Calu3 (cell line): ENCODE data around the gene VAMP5. TPM values are rescaled to one million over a fixed set of nuclear protein-coding genes. Genes with fewer than 3 reads are reported as not detected.

Experiments
- BruUV-seq: library from RNA; stranded (reverse); fragments of 400-500 nt; replicated peaks from 2 replicates; lab custom pipeline; 2021; lab: Mats Ljungman, UMichigan
- CTCF ChIA-PET: fragments of 300-600 bp; sonication (Branson Sonifier 250); formaldehyde crosslinking; loops from one replicate; lab custom pipeline; 2022; ENCODE audit warnings: antibody characterized with exemption; lab: Charles Lee
- DNase-seq: peaks from one replicate; pipeline ENCODE4 v3.0.0; 2022
- H3K27ac Mint-ChIP-seq: one replicate; pipeline ENCODE4 v1.8.0; 2022; ENCODE audit warnings: mixed read lengths; ENCODE audit not compliant: unreplicated experiment
- H3K27me3 Mint-ChIP-seq: one replicate; pipeline ENCODE4 v1.8.0; 2022; ENCODE audit warnings: mixed read lengths; ENCODE audit not compliant: unreplicated experiment
- H3K36me3 Mint-ChIP-seq: one replicate; pipeline ENCODE4 v1.8.0; 2022; ENCODE audit warnings: mild to moderate bottlenecking, moderate library complexity, mixed read lengths; ENCODE audit not compliant: insufficient read depth, unreplicated experiment
- H3K4me1 Mint-ChIP-seq: one replicate; pipeline ENCODE4 v1.8.0; 2022; ENCODE audit warnings: mild to moderate bottlenecking, low read depth, mixed read lengths; ENCODE audit not compliant: unreplicated experiment
- H3K4me3 Mint-ChIP-seq: one replicate; pipeline ENCODE4 v1.8.0; 2022; ENCODE audit warnings: mild to moderate bottlenecking, low read depth, moderate library complexity, mixed read lengths; ENCODE audit not compliant: unreplicated experiment
- H3K9me3 Mint-ChIP-seq: one replicate; pipeline ENCODE4 v1.8.0; 2022; ENCODE audit warnings: low read depth, mixed read lengths; ENCODE audit not compliant: unreplicated experiment
- CTCF ChIP-seq: fragments of 200-600 bp; IDR thresholded peaks from one replicate; pipeline ENCODE4 v1.8.0; 2022; ENCODE audit warnings: antibody characterized with exemption; ENCODE audit not compliant: unreplicated experiment
- intact Hi-C: fragments of 100-400 bp; cut with micrococcal nuclease; formaldehyde crosslinking; loops from one replicate; pipeline ENCODE4 v1.10.0; 2022; ENCODE audit not compliant: unreplicated experiment
- total RNA-seq: library from RNA; stranded (reverse); gene quantifications from 2 replicates; pipeline ENCODE4 v1.2.3, GENCODE V29; 2022

VAMP5 gene
- total RNA-seq, 1 experiment from 2014 or later: 10.0 TPM

DNA sequence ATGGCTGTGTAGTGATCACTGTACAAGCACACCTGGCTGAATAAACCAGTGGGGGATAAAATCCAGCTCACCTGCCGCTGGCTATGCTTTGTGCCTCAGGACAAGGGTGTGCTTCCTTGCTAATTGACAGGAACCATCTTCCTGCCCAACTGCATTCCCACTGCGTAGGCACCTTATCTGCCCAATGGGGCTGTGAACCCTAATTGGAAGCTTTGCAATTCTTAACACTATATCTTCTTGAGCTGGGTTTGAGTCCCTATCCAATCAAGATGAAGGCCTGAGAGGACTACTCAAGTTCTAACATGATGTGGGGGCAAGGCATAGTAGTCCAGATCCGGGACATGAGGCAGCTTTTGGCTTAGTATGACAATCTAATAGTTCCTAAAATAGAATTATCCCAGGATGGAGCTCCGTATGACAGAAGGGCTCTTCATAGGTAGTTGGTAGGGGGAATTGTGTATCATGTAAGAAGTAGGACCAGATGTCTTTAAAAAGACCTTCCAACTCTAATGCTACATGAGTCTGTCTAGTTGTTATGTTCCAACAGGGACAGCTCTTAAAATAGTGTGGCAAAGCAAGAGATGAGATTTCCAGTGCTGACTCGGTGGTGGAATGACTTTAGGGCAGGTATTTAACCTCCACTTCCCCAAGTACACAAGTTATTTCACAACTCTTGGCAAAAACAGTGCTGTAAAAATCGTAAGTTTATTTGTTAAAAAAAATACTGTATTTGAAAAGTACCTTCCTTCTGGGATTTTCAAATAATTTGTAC, 20.5 kb downstream of the VAMP5 start:
- no peak for TF ChIP-seq CTCF
- intact Hi-C loops: no loop called here
- CTCF ChIA-PET: interaction anchor here (1.8 kb wide), 1 partner anchor 9 kb away, joined by 6 read pairs; the partner anchor contains the start of gene RNF181
- DNase-seq: no peak
- Mint-ChIP-seq H3K4me3 (no peak overlapping the region), H3K9me3 (no peaks in the 10 kb centered on the region), H3K27me3 (no peaks in the 10 kb centered on the region), H3K27ac (no peak overlapping the region), H3K4me1 (peaks cover 8% of the 10 kb centered on the region), H3K36me3 (peaks cover 68% of the 10 kb centered on the region)
- BruUV-seq: no TSS peak

DNA sequence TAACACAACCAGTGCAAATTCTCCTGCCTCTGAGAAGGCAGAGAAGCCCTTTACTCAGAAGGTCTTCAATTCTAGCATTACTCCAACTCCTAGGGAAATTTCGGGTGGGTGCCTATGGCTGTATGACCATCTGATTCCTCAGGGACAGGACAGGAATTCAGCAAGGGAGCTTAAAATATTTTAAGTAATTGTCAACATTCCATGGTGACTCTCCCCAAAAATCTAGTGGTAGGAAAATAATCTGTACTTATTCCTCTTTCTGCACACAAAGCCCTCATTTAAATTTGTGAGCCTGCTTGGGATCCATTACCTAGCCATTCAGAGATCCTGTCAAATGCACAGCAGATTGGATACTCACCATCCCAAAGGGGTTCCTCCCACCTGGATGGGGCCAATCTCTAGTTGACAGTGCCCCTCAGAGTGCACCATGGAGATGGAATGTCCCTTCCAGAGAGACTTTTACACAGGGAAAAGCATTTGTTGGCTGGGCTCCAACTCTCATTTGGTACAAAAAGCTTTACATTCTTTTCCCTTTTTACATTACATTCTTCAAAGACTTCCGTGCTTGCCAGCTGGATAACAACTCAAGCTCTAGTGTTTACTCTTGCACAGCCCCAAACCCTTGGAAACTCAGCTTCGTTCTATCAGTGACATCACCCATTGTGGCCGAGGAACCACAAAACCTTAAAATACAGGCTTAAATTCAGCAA, 21.3 kb downstream of the VAMP5 start:
- H3K4me3 Mint-ChIP-seq: no peak overlapping the region
- no peaks in the 10 kb centered on the region for H3K27me3 Mint-ChIP-seq
- no peak overlapping the region for H3K27ac Mint-ChIP-seq
- no peak for DNase-seq
- no TSS peak for BruUV-seq
- intact Hi-C loops: no loop called here
- peaks cover 67% of the 10 kb centered on the region for H3K36me3 Mint-ChIP-seq
- CTCF ChIA-PET: no interaction called here
- TF ChIP-seq CTCF: no peak
- H3K9me3 Mint-ChIP-seq: no peaks in the 10 kb centered on the region
- H3K4me1 Mint-ChIP-seq: peaks cover 8% of the 10 kb centered on the region

DNA sequence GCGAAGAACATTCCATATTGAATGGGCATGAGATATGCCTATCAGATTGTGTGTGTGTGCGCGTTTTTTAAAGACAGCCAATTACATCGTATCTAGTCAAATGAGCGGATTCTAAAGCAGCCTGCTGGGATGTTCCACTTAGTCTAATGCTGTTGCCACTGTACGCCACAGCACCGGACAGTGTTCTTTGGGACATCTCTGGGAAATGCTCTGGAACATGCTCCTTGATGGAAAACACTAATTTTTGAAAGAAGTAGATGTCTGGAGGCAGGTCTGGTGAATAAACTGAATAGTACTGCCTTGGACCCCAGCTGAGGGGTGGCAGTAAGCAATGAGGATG, 21.9 kb downstream of the VAMP5 start:
- Mint-ChIP-seq H3K36me3 (peaks cover 63% of the 10 kb centered on the region), H3K4me3 (no peak overlapping the region), H3K27ac (no peak overlapping the region), H3K9me3 (no peaks in the 10 kb centered on the region), H3K27me3 (no peaks in the 10 kb centered on the region), H3K4me1 (peaks cover 8% of the 10 kb centered on the region)
- CTCF ChIA-PET: no interaction called here
- TF ChIP-seq CTCF: no peak
- no TSS peak for BruUV-seq
- DNase-seq: no peak
- intact Hi-C loops: no loop called here

DNA sequence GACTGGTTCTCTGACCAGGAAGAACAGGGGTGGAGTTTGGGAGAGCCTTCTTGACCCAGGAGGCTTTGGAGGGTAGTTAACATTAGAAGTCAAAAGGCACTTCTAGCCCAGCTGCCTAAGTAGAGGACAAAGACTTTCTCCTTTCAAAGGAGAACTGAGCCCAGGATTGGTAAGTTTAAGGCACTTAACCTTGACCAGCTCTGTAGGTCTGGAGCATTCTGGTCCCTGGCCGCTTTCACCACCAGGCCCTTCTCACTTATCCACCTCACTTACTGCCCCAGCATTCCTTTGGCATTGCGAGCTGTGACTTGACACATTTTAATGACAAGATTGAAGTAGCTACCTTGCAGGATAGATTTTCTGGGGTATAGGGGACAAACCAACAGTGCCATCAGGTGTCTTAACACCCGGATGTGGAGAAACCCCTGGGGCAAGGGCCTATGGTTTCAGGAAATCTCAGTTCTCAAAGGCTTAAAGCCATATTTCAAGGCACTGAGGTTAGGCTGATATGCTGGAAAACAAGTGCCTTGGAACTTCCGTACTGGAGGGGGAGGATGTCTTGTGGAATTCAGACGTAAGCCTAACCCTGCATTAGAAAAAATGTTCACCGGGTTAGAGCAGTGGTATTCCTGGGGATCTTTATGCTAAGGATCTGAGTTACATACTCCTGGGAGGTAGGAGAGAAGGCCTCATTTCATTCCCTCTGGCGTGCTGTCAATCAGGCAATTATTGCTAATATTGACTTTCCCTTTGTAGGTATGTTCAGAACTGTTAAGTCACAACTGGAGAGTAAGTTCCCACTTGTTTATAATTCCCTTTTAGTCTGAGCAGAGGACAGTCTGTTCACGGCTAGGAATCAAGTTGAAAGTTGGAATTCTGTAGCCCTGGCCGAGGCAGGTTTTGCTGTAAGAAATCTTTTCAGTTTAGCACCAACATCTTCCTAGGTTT, 23.3 kb downstream of the VAMP5 start:
- H3K4me1 Mint-ChIP-seq: peaks cover 8% of the 10 kb centered on the region
- intact Hi-C loops: no loop called here
- no peaks in the 10 kb centered on the region for H3K9me3 Mint-ChIP-seq
- CTCF ChIA-PET: interaction anchor here (0.7 kb wide), 1 partner anchor 20 kb away, joined by 4 read pairs; no protein-coding TSS in a partner anchor
- no peak overlapping the region for H3K27ac Mint-ChIP-seq
- peaks cover 65% of the 10 kb centered on the region for H3K36me3 Mint-ChIP-seq
- TF ChIP-seq CTCF: no peak
- H3K4me3 Mint-ChIP-seq: no peak overlapping the region
- no peak for DNase-seq
- BruUV-seq: no TSS peak
- no peaks in the 10 kb centered on the region for H3K27me3 Mint-ChIP-seq
